Stimulated activated CD4-positive, alpha-beta T cell treated with anti-CD3 and anti-CD28 coated beads, Interleukin-1b, Interleukin-23, amount 100 ng/mL, for 1 hour (primary cell): ENCODE data around the gene ERMAP.

ENCODE experiments used
- DNase-seq, 2 donors: peaks; one replicate each; pipeline ENCODE4 v3.0.0-alpha.2; 2020; ENCODE audit warnings: low read depth in 2 of 2

The ERMAP gene, protein sequence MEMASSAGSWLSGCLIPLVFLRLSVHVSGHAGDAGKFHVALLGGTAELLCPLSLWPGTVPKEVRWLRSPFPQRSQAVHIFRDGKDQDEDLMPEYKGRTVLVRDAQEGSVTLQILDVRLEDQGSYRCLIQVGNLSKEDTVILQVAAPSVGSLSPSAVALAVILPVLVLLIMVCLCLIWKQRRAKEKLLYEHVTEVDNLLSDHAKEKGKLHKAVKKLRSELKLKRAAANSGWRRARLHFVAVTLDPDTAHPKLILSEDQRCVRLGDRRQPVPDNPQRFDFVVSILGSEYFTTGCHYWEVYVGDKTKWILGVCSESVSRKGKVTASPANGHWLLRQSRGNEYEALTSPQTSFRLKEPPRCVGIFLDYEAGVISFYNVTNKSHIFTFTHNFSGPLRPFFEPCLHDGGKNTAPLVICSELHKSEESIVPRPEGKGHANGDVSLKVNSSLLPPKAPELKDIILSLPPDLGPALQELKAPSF

GRCh38 chr1:42816585-42817439 is at the start of gene ERMAP, which contains the start of gene SVBP:
Gene ERMAP, plus strand, starts transcription at chr1:42817122. Its CDS starts 13,327 bp downstream, at chr1:42830449.
Gene SVBP, minus strand, starts transcription at chr1:42817397. Its CDS starts 853 bp downstream, at chr1:42816544.
- DNase-seq, result peak; percentile 93

DNA sequence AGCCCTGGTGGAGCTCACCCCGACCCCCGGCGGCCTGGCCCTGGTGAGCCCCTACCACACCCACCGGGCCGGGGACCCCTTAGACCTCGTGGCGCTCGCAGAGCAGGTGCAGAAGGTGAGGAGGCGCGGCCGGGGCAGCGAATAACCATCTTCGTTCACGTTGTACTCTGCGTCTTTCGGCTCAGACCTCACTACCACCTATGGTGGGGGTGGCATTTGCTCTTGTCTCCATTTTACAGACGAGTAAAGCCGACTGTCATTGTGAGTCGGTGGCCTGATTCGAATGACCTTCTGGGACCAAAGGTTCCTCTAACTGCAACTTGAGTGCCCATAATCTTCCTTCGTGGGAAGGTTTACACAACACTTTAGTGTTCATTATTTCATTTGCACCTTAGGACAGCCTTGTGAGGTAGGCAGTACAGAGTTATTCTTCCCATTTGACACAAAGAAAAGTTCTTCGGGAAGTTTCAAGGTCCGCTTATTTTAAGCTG is 49.4 kb upstream of the ERMAP start:
- DNase-seq, result no peak

- DNase-seq, result no peak
These were observed 48.8 kb upstream of the ERMAP start for GRCh38 chr1:42768172-42768571.

- DNase-seq, result no peak
These were observed 47.1 kb upstream of the ERMAP start for GRCh38 chr1:42769811-42770210.

DNA sequence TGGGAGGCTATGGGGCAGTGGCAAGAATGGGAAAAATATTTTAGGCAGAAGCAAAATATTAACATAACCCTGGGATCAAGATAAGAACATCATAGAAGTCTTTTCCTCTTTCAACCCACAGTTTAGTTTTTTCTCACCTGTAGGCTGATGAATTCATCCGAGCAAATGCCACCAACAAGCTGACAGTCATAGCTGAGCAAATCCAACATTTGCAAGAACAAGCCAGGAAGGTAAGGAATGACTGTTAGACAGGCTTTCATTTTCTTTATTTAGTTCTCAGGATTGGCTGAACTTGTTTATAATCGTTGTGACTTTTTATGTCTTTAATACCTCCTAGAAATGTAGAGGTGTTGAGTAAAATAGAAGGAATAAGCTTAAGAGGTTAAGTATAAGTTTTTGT is 43.5 kb upstream of the ERMAP start:
- DNase-seq, result no peak

DNA sequence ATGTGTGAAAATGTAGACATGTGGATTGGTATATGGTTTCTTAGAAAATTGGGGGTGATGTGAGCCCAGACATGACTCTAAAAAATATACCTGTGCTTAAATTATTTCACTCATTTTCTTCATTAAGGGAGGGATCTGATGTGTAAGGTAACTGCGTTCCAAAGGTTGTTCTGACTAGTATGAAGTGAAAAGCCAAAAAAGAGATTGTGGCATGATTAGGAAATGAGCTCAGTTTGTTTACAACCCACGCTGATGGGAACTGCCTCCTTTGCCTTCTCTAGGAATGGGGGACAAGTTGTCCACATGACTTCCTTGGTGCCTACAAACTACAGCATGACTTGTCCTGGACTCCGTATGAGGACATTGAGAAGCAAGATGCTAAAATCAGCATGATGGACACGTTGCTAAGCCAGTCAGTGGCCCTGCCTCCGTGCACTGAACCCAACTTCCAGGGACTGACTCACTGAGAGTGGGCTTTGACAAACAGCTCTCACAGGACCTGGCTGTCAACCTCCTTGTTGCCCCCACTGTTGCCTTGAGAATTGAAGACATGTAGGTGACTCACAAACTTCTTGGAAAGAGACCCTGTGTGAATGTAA is 41.9 kb upstream of the ERMAP start:
- no peak for DNase-seq

DNA sequence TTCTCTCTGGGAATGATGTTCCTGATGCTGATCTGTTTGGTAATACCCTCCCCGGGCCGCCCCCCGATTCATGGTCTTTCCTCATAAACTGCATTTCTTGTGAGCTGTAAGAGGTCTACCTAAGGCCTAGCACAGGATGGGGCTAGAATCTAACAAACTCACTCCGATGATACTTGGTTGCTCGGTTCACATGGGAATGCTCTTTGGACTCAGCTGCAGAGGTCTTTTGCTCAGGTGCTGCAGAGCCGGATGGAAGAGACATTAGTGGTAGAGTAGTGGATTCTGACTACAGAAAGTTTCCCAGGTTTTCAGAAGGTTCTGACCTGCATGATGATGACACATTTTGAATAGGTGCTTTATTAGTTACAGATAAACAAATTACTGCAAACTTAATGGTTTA is 40.4 kb upstream of the ERMAP start:
- no peak for DNase-seq

DNA sequence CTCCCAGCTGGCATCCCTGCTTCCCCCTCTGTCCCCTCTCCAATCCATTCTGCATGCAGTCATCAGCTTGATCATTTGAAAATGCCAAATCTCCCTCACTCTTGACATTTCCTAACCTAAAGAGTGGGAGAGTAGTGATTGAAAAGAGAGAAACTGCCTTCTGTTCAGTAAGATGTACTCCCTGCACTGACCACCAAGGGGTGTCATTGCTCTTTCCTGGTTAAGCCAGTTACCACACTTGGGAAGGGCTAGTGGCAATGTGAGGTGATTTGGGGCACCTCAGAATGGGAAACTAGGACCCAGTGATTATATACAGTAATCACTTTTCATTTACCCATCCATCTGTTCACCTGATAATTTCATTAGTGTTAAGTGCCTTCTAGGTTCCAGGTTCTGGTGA is 39.1 kb upstream of the ERMAP start:
- no peak for DNase-seq

GRCh38 chr1:42779725-42780124 is 37.2 kb upstream of the ERMAP start:
- DNase-seq, result no peak

GRCh38 chr1:42780176-42780575 is 36.7 kb upstream of the ERMAP start:
- no peak for DNase-seq

DNA sequence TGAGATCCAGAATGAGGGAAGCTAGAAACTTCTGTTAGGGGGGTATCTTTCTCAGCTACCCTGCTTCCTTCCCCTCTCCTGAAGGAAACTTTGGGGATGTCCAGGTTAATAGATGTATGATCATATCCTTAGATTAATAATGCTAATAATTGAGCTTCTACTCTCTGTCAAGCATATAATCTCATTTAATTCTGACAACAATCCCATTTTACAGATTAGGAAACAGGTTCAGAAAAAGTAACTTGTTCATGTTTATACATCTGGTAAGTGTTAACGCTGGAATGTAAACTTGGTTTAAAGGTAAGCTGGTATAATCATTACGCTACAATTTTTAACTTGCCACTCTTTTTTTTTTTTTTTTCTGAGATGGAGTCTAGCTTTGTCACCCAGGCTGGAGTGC is 33.8 kb upstream of the ERMAP start:
- DNase-seq, result no peak

DNA sequence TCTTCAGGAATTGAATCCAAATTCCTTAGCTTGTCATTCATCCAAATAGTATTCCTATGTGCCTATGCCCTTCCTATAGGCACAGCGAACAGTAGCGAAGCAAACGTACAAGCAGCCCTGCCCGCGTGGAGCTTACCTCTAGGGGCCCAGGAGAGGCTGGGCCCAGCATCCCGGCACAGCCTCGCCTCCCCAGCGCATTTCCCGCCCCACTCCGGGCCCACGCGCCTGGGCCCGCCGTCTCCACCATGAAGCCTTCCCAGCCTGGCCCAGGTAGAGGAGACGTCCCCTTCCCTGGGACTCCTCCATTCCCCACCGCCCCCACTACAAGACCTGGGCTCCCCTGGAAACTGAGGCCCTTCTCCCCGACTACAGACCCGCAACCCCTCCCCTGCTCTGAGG is 32.4 kb upstream of the ERMAP start:
- no peak for DNase-seq

DNA sequence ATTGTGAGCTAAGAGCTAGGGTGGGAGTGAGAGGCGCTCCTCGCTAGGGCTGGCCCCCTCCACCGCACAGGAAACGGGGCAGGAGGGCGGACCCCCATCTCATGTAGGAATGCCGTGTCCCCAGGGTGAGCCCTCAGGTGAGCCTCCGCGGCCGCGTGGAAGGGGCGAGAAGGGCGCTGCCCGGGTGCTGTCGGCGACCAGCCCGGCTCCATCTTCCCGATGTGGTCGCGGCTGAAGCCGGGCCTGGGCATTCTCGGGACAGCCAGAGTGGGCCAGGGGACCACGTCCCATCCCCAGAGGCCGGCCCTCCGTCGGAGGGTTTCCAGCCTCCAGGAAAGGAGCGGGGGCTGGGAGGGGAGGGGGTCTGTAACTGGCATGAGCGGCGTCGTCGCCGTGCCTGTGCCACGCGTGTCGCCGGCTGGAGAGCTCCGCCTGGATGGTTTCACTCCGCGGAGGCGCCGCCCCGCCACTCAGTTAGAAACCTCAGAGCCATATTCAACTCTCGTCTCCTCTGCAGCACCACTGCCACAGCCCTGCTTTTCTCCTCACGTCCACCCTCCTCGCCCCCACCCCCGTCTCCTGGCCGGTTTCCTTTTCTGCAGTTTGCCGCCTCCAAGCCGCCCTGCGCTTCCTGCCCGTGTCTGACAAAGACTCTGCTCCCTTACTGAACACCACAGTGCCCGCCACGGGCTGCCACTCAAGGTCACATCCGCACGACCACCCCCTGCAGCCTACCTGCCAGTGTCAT is 31.8 kb upstream of the ERMAP start, which contains the start of gene TMEM269:
TSS of gene TMEM269 (plus strand) at position 46 of the 748 bp plus-strand sequence. CDS start 4,903 bp downstream, outside the sequence.
- peak in 1 of 2 donors; percentile 10 for DNase-seq

GRCh38 chr1:42786097-42786496 is 30.8 kb upstream of the ERMAP start:
- no peak for DNase-seq

- DNase-seq, result no peak
These were observed 28.9 kb upstream of the ERMAP start for GRCh38 chr1:42788021-42788420.

DNA sequence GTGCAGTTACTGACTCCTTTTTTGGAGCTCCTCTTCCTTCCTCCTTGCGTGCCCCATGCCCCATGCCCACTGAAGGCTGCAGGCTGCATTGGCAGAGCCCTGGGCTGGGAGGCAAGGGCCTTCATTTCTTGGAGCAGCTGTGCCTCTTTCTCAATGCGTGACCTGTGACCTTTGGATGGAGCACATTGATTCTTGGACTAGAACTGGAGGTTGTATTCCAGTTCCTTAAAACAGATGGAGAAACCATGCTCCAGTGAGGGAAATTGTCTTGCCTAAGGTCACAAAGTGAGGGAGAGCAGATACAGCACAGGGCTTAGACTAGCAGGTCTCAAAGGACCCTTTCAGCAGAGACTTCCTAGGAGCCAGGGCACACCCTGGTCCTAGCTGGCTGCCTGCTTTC is 23.1 kb upstream of the ERMAP start:
- no peak for DNase-seq

GRCh38 chr1:42797414-42797813 is 19.5 kb upstream of the ERMAP start:
- no peak for DNase-seq

DNA sequence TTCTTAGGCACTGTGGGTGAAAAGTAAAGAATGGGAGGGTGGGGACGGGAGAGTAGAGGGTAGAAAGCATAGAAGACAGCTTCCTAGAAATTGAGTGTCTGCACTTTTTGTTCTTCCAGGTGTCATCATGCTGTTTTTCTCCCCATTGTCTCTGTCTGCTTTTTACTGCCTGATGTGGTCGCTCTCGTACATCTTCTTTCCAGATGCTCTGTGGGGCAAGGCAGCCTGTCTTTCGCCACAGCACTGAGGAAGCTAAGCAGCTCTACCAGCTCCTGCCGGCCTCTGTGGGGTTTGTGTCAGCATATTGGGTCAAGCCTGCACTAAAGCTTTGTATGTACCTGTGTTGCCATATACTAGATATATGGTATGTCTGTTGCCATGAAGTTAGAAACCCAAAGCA is 18.9 kb upstream of the ERMAP start:
- no peak for DNase-seq

DNA sequence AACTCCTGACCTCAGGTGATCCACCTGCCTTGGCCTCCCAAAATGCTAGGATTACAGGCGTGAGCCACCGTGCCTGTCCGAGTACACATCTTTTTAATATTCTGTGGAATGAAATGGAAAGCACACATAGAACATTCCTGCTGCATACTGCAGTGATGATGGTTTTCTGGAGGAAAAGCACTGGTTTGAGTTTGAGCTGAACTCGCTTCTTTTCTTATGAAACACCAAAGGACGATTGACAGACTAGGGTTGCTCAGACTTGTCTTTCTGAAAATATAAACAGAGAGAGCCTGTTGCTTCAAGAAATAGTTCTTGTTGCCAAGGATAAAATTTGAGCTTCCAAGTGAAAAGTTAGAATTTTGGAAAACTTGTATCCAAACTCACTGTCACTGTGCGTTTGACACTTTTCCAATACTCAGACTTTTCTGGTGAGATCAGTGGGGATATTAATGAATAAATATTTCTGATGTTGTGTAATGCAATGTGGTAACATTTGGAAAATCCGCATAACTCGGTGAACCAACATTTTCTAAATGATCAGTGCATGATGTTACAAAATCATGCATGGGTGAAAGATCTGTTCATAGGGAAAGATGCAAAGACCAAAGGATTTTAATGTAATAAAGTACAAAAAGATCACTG is 15.0 kb upstream of the ERMAP start:
- no peak for DNase-seq

- no peak for DNase-seq
These were observed 10.8 kb upstream of the ERMAP start for GRCh38 chr1:42806171-42806570.

DNA sequence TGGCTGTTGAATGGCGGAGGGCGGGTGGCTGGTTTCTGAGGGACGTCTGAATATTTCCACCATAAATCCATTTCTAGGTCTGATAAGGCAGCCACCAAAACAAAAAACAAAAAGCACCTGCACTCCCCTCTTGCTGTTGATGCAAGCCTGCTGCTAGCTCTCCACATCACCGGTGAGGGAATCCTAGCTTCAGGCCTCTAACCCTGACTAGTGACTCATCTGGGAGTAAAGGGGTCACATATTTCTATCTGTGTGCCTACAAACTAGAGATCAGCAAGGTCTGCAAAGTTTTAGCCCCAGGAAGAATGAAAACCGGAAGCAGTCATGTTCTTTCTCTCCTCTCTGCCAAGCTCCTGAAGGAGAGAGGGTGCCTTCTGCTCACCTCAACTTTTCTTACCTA is 10.3 kb upstream of the ERMAP start:
- no peak for DNase-seq
